Stomach (tissue), 9 donors: ENCODE measurements around the gene RSRC1. TPM values are rescaled to one million over a fixed set of nuclear protein-coding genes. Genes with fewer than 3 reads are reported as not detected.

Experiments
- DNase-seq, 2 donors: peaks; one replicate each; pipeline versions ENCODE4 v3.0.0 to v3.0.0-alpha.2; 2013 to 2019
- H3K27ac ChIP-seq, 5 donors: fragments of 200-600 bp in 4 of 5; sonication (generic) in 4 of 5; one replicate each; pipeline ENCODE4 v1.5.1; 2013 to 2019; ENCODE audit warnings: mild to moderate bottlenecking in 1 of 5, moderate library complexity in 1 of 5
- H3K27me3 ChIP-seq, 3 donors: fragments of 200-600 bp; sonication (generic); one replicate each; pipeline ENCODE4 v1.5.1; 2017 to 2019; ENCODE audit warnings: mixed run types in 1 of 3
- H3K36me3 ChIP-seq, 4 donors: fragments of 200-600 bp; sonication (generic); 1 replicate in 3 of 4; 2 replicates in 1 of 4; pipeline ENCODE4 v1.5.1; 2016 to 2019
- H3K4me1 ChIP-seq, 4 donors: fragments of 200-600 bp; sonication (generic); one replicate each; pipeline ENCODE4 v1.5.1; 2016 to 2019
- H3K4me3 ChIP-seq, 4 donors: fragments of 200-600 bp; sonication (generic) in 3 of 4; one replicate each; pipeline ENCODE4 v1.5.1; 2016 to 2019; ENCODE audit warnings: mild to moderate bottlenecking in 1 of 4
- H3K9me3 ChIP-seq, 4 donors: fragments of 200-600 bp; sonication (generic); one replicate each; pipeline ENCODE4 v1.5.1; 2016 to 2019
- EP300 ChIP-seq: sonication (generic); formaldehyde crosslinking; IDR thresholded peaks from one replicate; pipeline ENCODE4 v1.6.1; 2017; ENCODE audit warnings: antibody characterized with exemption
- POLR2A ChIP-seq, 4 donors: fragments of 450-650 bp; IDR thresholded peaks; one replicate each; pipeline ENCODE4 v1.6.1; 2016; ENCODE audit warnings: antibody characterized with exemption in 4 of 4, control low read depth in 2 of 4, mild to moderate bottlenecking in 1 of 4, moderate library complexity in 1 of 4
- POLR2AphosphoS5 ChIP-seq, 3 donors: sonication (generic); formaldehyde crosslinking; IDR thresholded peaks; one replicate each; pipeline ENCODE4 v1.6.1; 2016; ENCODE audit warnings: antibody characterized with exemption in 3 of 3
- WGBS, 5 donors: extraction: QIAGEN DNeasy Blood & Tissue Kit in 3 of 5; methylation state at CpG; one replicate each; pipeline versions ENCODE4 v1.1.5 to v1.1.7; 2013 to 2018; 5-methylcytosine and 5-hydroxymethylcytosine counted together
- intact Hi-C: fragments of 100-400 bp; cut with DNase I; formaldehyde crosslinking; loops from one replicate; pipeline ENCODE4 v1.15.1; 2023; ENCODE audit warnings: low total_unique reads
- polyA plus RNA-seq, 3 donors: library from polyadenylated mRNA; stranded (reverse); fragments of 200-250 nt; gene quantifications; one replicate each; pipeline ENCODE4 v1.2.3, GENCODE V29; 2013
- total RNA-seq, 5 donors: library from RNA; depleted of rRNA; stranded (reverse); fragments of >200 nt; gene quantifications; one replicate each; pipeline versions ENCODE4 v1.1.0 to v1.2.3, GENCODE V29; 2014 to 2016
- TF ChIP-seq, protein P1 (sequence below), 7 experiments: fragments of 450-650 bp in 4 of 7; fragments of 200-600 bp in 3 of 7; sonication (generic) in 3 of 7; IDR thresholded peaks; one replicate each; pipeline ENCODE4 v1.5.1; 2016 to 2019; ENCODE audit warnings: antibody characterized with exemption in 7 of 7, control low read depth in 2 of 7, mild to moderate bottlenecking in 1 of 7
- donor health status: healthy with polysubstance abuse.
- donor health status: Bipolar disorder and iron deficiency.
- donor health status: healthy.

RSRC1 gene
- total and polyA plus RNA-seq, 8 donors: 1.7 to 502 (median 12.0) TPM

DNA sequence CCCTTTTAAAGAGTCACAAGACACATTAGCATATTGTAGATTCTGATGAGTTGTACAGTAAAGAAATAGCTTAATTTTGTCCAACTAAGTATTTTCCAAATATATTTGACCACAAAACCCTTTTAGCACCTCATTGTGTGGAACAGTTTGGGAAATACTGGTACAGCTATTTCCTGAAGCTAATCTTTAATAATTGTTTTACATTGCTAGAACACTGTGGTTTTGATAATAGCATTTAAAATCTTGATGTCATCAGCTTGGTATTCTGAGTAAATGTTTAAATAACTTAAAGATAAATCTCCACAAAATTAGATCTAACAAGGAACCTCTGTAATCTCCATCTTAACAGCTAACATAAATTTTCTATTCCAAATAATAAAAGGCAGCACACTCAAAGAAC lies 321.1 kb downstream of the RSRC1 start:
- Histone ChIP-seq H3K27ac (no peak overlapping the region), H3K4me3 (no peak overlapping the region), H3K4me1 (no peaks in the 10 kb centered on the region), H3K27me3 (no peaks in the 10 kb centered on the region), H3K9me3 (no peaks in the 10 kb centered on the region), H3K36me3 (no peaks in the 10 kb centered on the region)
- TF ChIP-seq EP300 (no peak), POLR2AphosphoS5 (IDR thresholded peaks at IDR 0.05) (no peak), POLR2A (IDR thresholded peaks at IDR 0.05) (no peak)
- TF ChIP-seq, protein P1, sequence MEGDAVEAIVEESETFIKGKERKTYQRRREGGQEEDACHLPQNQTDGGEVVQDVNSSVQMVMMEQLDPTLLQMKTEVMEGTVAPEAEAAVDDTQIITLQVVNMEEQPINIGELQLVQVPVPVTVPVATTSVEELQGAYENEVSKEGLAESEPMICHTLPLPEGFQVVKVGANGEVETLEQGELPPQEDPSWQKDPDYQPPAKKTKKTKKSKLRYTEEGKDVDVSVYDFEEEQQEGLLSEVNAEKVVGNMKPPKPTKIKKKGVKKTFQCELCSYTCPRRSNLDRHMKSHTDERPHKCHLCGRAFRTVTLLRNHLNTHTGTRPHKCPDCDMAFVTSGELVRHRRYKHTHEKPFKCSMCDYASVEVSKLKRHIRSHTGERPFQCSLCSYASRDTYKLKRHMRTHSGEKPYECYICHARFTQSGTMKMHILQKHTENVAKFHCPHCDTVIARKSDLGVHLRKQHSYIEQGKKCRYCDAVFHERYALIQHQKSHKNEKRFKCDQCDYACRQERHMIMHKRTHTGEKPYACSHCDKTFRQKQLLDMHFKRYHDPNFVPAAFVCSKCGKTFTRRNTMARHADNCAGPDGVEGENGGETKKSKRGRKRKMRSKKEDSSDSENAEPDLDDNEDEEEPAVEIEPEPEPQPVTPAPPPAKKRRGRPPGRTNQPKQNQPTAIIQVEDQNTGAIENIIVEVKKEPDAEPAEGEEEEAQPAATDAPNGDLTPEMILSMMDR (IDR thresholded peaks at IDR 0.05): no peak
- DNase-seq: no peak
- intact Hi-C loops: loop anchor here (5.0 kb wide), 1 partner anchor 814 kb away; no protein-coding TSS in a partner anchor

DNA sequence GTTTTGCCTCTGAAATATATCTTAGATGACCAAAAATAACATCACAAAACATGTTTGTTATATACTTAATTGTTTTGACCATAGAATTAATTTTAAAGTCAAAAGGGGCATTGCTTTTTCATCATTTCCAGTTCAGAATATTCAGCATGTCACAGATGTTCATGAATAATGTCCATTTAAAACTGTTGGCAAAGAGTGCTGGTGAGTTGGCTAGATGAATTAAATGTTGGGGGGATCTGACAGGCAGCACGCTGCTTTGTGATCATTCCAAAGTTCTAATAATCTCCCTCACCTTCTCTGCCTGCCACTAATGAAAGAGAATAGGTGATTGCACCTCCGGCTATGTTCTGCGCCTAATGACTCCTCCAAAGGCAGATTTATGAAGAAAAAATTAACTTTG lies 321.9 kb downstream of the RSRC1 start:
- 83 to 87% (median 85%) methylated on average over 3 of the region's 3 CpGs for WGBS, 5 donors

DNA sequence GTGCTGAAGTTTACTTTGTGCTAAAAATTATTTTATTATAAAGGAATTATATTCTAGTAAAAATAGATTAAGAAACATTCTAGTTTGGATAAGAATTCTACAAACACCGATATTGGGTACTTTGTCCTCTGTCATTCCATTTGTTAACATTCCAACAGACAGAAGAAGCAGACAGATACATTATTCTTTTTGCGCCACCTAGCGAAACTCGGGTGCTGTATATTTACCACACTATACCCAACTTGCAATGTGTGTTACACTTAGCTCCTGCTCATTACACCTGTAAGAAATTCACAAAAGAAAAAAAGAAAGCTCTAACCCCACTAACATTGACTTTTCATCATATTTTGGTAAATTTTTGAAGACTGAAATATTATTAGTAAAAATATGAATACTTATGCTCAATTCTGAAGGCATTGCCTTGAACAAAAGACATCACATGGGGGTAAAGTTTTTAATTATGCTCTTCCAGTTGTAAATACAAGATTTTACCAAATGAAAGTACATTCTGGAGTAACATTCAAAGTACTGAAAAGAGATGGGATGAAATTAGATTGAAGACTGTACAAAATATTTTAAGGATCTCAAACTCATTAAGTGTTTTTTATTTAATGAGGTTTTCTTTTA lies 324.6 kb downstream of the RSRC1 start:
- peak; percentile 56 to 86 for DNase-seq
- TF ChIP-seq, protein P1 (IDR thresholded peaks at IDR 0.05): peak in 5 of 7 experiments; percentile 49 to 58 (median 57)
- no peak for TF ChIP-seq POLR2AphosphoS5 (IDR thresholded peaks at IDR 0.05)
- intact Hi-C loops: loop anchor here (5.0 kb wide), 1 partner anchor 817 kb away; no protein-coding TSS in a partner anchor
- Histone ChIP-seq H3K9me3 (no peaks in the 10 kb centered on the region), H3K36me3 (no peaks in the 10 kb centered on the region), H3K27ac (no peak overlapping the region), H3K27me3 (no peaks in the 10 kb centered on the region), H3K4me1 (no peaks in the 10 kb centered on the region), H3K4me3 (no peak overlapping the region)
- 2 to 8% (median 3%) methylated on average over 4 of the region's 4 CpGs for WGBS, 5 donors

More for the DNA sequence above, 321.9 kb downstream of the RSRC1 start:
- TF ChIP-seq POLR2AphosphoS5 (IDR thresholded peaks at IDR 0.05) (no peak), EP300 (no peak), POLR2A (IDR thresholded peaks at IDR 0.05) (no peak)
- TF ChIP-seq, protein P1 (IDR thresholded peaks at IDR 0.05): no peak
- no peak for DNase-seq
- Histone ChIP-seq H3K4me1 (no peaks in the 10 kb centered on the region), H3K4me3 (no peak overlapping the region), H3K27me3 (no peaks in the 10 kb centered on the region), H3K27ac (no peak overlapping the region), H3K36me3 (no peaks in the 10 kb centered on the region), H3K9me3 (no peaks in the 10 kb centered on the region)
- intact Hi-C loops: loop anchor here (5.0 kb wide), 1 partner anchor 815 kb away; no protein-coding TSS in a partner anchor

DNA sequence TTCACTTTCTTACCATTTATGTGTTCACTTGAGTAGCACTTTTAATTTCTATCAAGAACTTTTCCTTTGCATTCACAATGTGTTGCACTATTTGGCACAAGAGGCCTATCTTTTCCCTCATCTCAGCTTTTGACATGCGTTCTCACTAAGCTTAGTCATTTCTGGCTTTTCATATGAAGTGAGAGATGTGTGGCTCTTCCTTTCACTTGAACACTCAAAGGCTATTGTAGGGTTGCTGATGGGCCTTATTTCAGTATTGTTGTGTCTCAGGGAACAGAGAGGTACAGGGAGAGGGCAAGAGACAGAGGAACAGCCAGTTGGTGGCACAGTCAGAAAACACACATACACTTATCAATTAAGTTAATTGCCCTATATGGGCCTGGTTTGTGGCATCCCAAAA lies 333.7 kb downstream of the RSRC1 start:
- intact Hi-C loops: no loop called here
- Histone ChIP-seq H3K9me3 (no peaks in the 10 kb centered on the region), H3K27ac (no peak overlapping the region), H3K27me3 (no peaks in the 10 kb centered on the region), H3K36me3 (no peaks in the 10 kb centered on the region), H3K4me3 (no peak overlapping the region), H3K4me1 (no peaks in the 10 kb centered on the region)
- DNase-seq: no peak
- TF ChIP-seq, protein P1 (IDR thresholded peaks at IDR 0.05): no peak
- TF ChIP-seq EP300 (no peak), POLR2A (IDR thresholded peaks at IDR 0.05) (no peak), POLR2AphosphoS5 (IDR thresholded peaks at IDR 0.05) (no peak)
- 84 to 100% (median 88%) methylated on average over 1 of the region's 1 CpG for WGBS, 5 donors
